Activated CD8-positive, alpha-beta memory T cell treated with anti-CD3 and anti-CD28 coated beads, Interleukin-2, amount 50 U/mL, for 1 hour (primary cell): ENCODE results near the gene STARD13.

Experiments
- DNase-seq: peaks from one replicate; pipeline ENCODE4 v3.0.0-alpha.2; 2020; ENCODE audit errors: extremely low read depth

Gene STARD13

DNA sequence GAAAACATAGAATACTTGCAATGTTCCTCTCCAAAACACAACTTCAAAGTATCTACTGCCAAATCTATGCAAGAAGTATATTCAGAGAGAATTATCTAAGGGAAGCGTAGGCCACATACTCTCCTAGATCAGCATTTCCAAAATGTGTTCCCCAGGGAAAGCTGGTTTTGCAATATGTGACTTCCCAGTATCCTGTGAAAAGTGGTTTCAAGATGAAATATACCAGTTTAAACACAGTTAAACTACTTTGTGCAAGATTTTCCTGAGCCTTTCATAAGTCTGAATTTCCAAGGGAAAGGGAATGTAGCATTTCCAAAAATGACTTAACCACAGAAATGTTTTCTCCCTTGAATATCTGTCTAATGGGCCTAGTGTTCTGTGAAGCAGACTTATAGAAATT lies 7.6 kb downstream of the STARD13 start:
- DNase-seq: no peak

DNA sequence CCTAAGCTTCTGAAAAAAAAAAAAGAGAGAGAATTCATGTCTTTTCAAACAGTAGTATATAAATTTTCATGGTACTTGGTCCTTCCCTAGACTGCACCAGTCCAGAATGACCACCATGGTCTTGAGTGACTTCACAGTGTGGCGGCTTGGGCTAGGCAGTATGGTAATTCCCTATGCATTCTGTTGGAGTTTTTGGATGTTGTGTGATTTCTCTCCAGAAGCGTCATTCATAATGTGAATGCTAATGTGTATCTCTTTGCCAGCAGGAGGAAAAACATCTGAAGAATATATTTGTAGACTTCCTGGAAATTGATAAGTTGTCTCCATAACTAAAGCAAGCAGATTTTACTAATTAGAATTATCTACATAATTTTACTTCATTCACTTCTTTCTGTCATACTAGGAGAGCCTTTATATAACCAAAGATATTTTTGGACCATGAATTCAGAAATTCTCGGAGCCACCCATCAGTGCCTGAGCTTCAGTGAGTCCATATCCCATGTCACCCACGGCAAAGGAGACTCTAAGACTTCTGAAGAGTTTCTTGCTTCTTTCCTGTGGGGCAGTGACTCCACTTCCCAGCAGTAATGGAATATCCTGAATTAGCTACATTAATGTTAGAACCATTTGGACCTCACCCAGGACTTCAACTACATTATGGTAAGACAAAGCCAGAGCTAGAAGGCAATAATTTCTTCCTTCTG lies 8.4 kb downstream of the STARD13 start:
- DNase-seq: no peak

DNA sequence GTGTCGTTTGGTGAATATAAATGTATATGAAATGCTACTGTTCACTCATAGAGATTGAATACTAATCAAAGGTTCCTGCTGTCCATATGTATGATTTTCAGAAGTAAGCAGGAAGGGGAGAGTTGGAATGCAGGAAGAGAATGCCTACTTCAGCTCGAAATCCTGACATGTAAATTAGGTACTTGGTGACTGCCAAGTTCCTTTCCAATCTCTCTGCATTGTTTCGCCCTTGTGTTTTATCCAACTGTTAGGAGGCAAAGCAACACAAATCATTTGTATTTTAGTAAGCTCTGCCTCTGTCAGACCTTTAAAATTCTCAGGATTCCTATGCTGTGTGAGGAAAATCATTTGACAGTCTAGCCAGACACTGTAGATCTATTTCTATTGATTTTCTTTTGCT lies 9.0 kb downstream of the STARD13 start:
- DNase-seq: no peak

DNA sequence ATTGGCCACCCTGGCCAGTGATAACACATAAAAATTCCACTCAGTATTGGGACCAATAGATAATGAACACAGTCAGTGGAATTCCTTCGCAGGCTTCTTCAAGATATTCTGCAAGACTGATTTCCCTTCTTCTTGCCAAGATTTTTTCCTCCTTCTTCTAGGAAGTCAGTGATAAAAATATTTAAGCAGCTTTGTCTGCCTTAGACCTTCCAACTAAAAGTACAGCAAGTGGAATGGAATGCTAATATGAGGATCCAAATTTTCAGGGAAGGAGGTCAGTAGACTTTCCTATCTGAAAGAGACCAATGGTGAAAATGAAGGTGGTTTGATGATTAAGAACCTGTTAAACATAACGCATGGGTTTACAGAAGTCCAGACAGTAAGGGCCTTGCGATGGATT lies 9.6 kb downstream of the STARD13 start:
- no peak for DNase-seq

DNA sequence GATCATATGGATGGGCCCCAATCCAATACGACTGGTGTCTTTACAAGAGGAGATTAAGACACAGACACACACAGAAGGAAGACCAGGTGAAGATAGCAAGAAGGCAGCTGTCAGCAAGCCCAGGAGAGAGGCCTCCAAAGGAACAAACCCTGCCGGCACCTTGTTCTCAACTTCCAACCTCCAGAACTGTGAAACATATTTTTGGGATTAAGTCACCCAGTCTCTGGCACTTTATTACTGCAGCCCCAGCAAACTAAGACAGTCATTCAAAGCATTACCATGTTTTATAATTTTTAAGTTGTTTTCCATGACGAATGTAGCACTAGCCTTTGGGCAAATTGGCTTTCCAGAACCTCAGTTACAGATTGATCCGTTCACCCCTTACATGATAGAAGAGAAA lies 11.3 kb downstream of the STARD13 start:
- no peak for DNase-seq

DNA sequence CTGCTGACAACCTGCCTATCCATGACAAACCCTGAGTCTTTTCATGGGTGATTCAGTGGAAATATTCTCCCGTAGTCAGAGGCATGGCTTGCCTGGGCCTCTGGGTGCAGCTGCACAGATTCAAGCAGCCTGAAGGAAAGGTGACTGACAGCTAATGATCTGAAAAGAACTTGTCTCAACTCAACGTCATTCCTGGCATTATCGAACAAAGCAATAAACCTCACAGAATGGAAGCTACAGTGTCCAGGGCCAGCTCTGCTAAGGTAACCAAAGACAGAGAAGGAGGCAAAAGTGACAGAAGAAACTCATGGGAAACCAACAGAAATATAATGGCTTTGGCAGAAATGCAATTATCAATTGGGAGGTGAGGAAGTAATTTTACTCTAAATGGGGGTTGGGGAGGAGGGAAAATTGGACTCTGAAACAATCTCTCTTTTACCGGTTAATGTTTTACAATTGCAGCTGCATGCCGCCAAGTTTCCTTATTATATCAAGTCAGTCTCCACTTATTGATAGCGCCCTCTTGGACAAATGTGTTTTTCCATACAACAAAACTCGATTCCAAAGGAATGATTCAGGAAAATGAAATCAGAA lies 12.9 kb downstream of the STARD13 start:
- no peak for DNase-seq

DNA sequence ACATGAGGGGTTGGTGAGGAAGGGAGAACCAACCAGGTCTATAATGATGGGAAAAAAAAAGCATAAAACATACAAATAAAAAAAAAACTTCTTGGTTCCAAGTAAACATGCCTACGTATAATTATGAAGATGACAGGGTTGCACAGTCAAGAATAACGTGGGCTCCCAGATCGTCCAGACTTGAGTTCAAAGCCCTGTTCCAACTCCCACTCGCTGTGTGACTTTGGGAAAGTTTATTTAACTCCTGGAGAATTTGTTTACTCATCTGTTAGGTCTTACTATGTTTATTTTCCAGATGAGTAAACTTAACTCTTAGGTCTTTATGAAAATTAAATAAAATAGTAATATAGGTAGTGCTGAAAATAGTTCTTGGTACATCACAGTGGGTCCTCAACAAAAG lies 13.8 kb downstream of the STARD13 start:
- DNase-seq: no peak

DNA sequence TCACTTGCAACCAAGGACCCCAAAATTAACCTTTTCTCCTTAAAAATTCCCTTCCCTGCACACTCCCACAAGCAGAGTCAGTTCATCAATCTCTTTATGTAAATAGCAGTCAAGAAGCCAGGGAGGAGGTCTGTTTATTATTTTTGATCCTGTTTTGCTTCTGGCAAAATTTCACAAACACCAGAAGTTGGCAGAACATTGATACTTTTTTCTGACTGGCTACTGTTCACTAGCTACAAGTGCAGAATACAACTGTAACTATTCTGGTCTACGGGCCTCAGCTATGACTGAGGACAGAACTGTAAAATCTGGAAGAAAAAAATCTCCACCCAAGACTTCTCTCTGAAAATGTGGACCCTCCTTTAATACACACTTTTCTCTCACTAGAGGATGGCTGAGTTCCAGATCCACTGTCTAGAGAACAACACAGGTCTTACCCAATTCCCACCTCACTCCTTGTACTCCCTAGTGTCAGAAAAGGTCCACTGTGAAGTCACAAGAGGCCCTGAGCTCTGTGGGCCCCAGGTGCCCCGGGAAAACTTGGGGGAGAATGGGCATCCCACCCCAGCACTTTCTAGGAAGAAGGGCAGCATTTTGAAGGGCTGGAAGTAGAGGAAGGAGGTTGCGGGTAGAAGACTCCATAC lies 14.5 kb downstream of the STARD13 start:
- no peak for DNase-seq

DNA sequence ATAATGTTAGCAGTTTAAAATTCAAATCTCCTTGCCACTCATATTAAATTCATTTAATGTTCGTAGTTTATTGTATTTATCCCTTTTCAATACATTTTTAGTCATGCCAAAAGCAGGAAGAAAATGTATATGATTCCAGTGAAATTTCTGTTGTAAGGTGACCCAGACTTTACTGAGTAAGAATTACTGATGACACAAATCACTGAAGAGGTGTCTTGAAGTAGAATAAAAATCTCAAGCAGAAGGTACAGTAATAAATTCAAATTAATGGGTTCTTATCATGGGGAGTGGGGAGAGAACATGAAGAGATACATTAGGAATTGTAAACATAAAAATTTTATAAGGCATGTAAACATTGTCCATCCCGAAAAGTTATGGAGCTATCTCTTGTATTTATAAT lies 19.9 kb downstream of the STARD13 start:
- no peak for DNase-seq

DNA sequence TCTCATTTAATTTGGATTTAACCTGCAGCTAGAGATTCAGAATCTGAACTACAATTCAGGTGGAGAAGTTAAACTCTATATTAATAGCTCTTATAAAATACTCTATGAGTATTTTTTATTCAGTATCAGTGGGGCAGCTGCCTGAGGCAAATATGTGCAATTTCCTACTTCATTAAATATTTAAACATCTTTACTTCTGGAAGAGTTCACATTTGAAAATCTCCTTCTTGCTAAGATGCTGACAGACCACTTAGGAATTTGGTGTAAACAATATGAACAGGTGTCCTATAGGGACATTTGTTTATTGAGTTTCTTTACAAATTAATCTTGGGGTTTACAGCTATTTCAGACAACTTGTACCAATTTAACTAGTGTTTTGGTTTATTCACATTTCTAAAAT lies 20.4 kb downstream of the STARD13 start:
- DNase-seq: no peak

DNA sequence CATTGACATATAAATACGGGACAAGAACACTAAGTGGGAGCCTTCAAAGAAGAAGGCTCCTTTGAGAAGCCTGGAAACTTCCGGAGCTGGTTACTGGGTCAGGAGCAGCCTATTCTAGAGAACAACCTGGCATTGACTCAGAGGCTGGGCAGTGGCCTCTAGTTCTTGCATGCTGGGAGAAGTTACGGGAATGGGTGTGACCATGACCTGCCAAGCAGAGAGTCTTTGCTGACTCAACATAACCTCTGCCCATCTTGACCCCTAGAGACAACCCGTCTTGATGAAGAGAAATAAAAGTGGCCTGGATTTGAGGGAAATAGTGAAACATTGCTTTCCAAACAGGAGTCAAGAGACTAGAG lies 21.0 kb downstream of the STARD13 start:
- DNase-seq: no peak

DNA sequence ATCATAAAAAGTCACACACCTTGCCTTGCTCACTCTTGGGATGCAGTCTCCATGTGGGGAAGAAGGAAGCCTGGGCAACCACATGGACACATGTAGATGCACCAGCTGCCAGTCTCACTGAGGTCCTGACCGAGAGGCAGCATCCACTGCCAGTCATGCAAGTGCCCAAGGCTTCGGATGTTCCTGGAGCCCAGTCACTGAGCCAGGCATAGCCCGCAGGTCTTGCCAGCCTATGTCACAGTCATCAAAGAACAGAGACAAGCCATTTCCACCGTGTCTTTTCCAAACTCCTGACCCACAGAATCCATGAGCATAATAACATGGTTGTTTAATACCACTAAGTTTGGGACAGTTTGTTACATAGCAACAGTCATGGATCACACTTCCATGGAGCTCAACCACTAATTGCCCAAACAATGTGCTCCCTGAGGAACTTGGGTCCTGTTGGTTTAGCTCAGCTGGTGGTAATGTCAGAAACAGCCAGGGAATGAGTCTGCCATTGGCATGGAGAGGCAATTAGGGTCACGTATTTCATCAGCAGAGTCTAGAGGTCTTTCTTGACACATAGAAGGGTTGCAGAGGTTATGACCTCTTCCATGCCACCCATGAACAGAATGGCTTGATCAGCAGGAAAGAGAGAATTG lies 21.5 kb downstream of the STARD13 start:
- no peak for DNase-seq

DNA sequence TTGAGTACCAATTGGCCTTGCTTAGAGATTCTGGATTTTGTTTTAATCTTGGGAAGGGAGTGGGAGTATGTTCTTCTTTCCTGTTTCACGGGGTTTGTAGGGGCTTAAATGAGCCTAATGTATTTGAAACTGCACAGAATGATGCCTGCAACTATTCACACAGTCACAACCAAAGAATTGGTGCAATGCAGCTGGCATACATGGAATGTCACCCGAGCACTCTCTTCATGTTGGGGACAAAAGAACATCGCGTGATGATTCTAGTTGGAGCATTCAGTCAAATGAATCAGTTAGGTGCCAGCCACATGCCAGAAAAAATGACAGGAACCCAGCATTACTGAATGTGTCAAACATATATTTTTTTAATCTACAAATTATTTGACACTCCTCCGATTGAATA lies 22.1 kb downstream of the STARD13 start:
- no peak for DNase-seq

DNA sequence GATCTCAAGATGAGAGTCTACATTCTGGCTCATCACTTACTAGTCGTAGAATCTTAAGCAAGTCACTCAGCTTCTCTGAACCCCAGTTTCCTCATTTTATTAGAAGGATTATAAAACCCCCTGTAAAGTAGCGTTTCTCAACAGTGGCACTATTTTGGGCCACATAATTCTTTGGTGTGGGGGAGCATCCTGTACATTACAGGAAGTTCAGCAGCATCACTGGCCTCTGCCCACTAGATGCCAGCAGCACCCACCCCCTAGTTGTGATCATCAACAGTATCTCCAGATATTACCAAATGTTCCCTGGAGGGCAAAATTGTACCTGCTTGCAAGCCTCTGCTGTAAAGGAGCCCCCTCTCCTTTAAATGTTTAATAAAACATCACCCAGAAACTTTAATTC lies 22.6 kb downstream of the STARD13 start:
- no peak for DNase-seq

DNA sequence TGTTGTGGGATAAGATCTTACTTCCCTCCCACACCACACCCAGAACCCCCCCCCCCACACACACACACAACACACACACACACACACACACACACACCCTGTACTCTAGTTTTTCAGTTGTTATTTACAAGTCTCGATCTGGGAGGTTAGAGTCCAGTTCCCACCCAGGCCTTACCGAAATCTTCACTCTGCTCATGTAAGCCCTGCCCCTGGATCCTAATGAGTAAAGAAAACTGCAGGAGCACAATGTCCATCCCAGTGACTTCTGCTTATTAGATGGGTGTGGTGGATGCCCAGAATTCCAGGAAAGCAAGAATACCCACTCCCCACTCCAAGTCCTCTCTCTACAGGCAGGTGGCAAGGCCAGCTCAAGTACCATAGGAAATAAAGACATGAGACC lies 23.0 kb downstream of the STARD13 start:
- no peak for DNase-seq

DNA sequence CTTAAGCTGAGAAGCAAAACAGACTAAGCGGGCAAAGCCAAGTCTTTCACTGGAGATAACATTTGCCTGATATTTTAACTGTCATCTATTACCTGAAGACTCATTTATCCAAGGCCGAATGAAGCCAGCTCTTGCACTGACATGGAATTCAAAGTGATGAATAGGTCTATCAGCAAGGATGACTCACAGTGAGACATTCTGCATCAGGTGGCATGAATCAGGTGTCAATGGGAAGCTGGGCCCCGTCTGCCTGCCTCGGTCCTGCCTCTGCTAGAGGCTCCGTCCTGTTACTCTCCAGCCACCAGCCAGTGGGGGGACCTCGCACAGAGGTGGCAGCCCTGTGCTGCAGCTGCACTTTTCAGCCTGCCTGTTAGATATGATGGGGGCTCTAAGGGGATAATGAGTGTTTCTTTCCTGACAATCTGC lies 23.5 kb downstream of the STARD13 start:
- no peak for DNase-seq

DNA sequence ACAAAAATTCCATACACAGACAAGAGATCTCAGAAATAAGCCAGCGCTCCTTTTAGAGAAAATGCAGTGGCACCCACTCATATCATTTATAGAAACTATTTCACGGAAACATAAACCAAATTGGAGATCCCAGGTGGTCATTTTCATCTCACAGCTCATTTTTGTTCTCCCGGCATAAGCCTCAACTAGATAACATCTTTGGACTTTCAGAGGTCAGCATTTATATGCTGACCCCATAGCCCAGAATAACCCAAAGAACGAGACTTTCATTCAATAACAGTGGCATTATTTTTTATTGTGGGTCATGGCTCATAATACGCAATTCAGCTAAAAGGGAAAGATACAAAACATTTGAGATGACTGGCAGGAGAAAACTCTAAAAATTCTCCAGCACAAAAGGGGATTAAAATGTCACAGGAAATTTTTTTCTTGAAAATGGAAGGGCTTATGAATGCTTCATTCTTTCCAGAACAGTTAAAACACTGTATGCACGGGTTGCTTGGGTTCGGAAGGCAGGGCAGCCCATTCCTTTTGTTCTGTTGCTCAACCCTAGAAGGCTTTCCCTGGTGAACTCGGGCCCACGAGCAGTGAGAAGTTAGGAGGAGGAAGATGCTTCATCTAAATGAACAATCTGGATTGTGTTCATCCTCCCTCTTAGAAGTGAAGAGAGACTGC lies 24.0 kb downstream of the STARD13 start:
- no peak for DNase-seq

DNA sequence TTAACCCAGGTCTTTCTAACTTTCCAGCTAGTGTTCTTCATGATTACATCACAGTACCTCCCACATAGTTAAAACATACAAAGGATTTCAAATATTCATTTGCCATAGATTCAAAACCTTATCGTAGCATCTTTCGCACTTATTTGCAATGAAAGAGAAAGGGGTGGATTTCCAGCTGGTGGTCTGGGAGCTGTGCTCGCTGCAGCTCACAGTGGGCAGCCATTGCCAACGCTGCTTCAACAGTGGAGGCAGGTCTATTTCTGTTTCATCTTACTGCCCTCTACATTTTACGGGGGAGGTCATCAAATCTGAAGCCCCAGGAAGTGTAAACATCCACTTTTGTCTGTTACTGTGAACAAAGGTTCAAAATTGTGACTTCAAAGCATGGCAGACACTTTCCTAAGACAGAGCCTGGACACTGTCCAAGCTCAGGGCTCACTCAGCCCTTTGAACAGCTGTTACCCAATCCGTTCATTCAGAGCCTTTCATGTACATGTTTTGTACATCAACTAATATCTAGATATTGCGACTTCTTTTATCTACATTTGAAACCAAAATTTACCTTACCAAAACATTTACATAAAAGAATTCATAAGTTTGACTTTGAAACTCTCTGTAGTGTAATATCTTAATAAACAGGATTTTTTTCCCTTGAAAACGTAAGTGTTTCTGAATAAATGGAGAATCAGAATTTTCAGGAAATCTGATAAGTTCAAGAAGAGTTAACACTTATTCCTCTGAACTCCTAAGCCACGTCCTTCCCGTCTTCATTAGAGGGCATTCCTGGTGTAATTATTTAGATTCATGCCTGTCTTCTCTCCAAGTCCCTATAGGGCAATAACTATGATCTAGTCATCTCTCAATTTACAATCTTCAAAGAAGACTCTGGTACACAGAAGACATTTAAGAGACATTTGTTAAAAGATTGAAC lies 25.1 kb downstream of the STARD13 start:
- DNase-seq: no peak

DNA sequence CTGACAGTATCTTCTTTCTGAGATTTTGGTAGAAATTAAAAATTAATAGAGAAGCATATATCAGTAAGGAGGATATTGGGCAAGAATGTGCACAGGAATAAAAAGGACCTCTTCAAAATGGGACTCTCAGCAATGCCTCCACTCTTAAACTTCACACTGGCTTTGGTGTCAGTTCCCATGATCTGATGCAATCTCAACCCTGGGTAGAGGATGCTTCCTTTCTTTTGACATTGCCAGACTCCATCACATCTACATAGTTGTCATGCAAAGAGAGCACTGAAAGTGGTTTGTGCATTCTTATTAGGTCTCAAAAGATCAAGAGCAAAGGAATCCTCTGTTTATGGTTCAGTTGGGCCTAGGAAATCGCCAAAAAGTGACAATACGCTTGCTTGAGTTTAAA lies 26.3 kb downstream of the STARD13 start:
- no peak for DNase-seq

DNA sequence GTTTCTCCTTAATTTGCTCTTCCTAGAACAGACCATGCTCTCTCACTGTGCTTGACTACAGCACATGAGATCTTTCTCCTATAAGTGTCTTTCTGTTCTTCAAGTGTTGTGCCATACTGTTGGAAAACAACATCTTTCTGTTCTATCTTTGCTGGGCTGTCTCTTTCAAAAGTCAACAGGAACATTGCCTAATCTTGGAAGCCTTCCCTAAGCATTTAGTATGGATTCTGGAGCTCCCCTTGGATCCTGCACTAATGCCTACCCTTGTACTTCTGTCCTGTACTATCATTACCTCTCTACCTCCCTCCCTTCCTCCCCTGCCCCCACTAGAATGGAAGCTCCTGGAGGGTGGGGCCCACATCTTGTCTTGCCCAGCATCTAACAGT lies 26.8 kb downstream of the STARD13 start:
- no peak for DNase-seq
